ENCODE results near the gene ULK4.
"Not testable (repeated sequence)": the region's sequence is repeated elsewhere in the genome, so short reads cannot be mapped to it uniquely, and the experiment has no call there.

The ULK4 gene

DNA sequence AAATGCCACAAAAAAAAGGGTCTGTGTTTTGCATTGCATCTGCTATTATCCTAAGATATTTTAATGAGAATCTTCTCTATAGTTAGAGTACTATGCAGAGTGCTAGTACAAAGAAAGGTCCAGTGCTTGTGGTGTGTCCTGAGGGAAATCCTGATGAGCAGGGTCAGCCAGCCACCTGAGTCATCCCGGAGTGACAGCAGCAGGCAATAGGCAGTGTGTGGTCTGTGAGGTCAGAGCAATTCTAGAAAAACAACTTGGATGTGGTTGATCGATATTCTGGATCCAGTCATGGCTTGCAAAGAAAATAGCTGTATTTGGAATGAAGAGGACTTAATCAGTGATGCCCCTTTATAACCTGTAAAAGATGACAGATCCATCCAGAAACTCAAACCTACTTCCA is 643.4 kb downstream of the ULK4 start:
- DNase-seq (ENCODE audit: low read depth, low spot score) = peak; percentile 44

DNA sequence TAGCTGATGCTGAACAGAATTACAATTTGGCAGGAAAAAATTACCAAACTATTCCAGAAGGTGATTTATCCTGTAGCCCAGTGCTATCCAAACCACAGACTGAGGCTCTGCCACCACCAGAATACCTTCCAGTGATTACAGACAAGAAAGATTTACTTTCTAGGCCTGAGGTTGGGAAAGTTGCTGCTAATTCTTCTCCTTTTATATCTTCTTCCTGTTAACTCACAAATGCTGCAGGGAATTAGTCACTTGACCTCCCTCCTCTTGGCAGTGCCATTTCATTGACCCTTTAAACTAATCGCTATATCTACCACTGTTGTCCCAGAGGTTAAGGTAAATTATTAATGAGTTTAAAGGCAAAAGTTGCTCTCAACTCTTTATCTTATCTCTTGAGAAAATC is 644.2 kb downstream of the ULK4 start:
- peak; percentile 80 for DNase-seq (ENCODE audit: low read depth, low spot score)

DNA sequence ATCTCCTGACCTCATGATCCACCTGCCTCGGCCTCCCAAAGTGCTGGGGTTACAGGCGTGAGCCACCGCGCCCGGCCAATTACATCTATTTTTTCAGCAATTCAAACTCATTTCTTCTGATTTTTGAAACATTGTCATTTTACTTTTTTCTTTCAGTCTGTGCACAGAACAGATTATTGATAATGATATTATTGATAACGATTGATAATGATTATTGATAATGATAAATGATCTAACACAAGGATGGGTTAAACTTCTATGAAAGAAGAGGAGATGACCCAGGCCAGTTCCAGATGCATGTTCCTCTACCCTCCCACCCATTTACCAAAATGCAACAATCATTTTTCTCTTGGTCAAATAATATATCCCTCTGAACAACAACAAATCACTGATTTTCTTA is 644.6 kb downstream of the ULK4 start:
- no peak for DNase-seq (ENCODE audit: low read depth, low spot score)

DNA sequence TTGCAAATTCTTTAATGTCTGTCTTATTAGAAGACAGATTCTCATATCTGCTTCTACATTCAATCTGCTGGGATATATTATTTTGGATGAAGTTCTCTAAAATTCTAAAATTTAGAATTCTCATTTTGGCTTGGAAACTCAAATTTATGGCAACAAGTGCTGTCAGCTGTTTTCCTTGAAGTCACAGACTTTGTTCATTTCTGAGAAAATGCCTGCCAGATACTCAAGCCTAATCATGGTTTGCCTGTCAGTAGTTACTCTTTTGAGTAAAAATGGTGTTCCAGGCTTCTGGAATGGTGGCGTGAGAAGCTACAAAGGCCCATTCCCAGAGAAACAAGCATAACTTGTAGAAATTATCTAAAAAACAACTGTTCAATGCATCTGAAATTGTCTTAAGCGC is 646.8 kb downstream of the ULK4 start:
- DNase-seq (ENCODE audit: low read depth, low spot score) = no peak

DNA sequence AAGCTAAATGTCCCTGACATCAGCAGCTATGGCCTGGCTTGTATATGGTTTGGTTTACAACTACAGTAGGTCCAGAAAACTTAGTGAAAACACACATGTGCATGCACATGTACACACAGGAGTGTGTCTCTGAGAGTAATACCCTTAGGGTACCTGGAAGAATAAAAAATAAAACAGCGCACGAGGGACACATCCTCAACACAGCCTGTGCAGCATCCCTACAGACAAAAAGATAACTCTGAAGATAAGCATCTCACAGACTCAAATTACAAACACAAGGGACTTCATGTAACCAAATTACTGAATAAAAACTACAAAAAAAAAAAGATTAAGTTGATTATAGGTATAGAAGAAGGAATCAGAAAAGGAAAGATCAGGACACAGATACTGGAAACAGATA is 653.8 kb downstream of the ULK4 start:
- DNase-seq (ENCODE audit: low read depth, low spot score) = no peak

DNA sequence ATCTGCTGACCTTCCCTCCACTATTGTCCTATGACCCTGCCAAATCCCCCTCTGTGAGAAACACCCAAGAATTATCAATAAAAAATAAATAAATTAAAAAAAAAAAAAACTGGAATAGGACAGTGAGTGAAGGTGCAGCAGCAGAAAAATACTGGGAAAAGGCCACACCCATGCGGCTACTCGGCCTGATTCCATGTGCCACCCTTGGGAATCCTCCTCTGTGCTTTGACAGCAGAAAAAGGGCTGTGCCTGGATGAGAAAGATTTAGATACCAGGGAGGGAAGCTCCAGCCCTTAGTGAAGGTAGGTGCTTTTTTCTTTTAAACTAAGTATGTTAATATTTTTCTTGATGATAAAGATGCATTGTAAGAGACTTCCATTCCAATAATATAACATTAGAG is 654.8 kb downstream of the ULK4 start:
- DNase-seq (ENCODE audit: low read depth, low spot score) = no peak

DNA sequence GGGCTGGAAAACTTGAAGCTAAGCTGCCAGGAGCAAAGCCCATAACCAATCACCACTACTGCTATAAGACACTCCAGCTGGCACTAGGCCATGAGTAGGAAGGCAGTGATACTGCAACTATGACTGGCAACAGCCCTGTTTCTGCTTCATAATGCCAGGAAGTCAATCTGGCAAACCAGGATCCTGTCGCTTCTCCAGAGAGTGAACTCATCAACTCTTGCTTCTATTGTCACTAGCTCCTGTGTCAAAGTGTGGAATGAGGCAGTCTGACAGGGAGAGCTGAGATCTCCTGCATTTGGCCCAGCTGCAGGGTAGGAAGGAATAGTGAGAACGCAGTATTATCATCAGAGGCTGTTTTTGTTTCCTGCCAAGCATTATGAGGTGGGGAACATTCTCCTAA is 657.3 kb downstream of the ULK4 start:
- peak; percentile 28 for DNase-seq (ENCODE audit: low read depth, low spot score)

DNA sequence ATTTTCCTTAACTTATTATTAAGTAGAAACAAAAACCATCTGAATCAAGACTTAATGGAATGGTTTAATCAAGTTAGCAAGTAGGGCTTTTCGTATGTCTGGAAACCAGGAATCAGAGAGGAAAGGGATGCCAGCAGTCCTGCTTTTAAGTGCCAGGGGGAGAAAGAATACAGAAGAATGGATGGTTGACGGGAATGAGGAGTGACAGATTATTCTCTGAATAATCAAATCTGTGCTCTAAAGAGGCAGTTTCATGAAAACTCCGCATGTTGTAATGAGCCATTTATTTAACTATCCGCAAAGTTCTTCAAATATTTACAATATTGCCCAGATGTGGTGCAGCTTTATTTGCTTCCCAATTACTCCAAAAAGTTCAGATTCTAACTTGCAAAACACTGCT is 659.6 kb downstream of the ULK4 start:
- no peak for DNase-seq (ENCODE audit: low read depth, low spot score)

DNA sequence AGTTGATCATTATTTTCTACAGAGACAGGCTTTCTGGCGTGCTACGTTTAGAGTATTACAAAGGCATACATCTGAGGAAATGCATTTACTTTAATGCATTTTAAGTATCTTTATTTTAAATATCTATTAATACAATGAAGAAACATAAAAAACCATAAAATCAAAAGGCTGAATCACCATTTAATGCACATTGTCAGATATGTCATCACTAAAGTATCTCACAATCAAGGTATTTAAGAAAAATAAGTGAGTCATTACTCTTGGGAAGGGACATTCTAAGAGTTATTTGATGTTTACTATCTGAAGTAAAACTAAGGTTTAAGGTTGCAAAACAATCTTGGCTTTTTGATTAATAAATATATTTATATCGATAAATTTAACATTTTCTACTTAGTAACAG is 660.4 kb downstream of the ULK4 start:
- DNase-seq (ENCODE audit: low read depth, low spot score) = no peak

DNA sequence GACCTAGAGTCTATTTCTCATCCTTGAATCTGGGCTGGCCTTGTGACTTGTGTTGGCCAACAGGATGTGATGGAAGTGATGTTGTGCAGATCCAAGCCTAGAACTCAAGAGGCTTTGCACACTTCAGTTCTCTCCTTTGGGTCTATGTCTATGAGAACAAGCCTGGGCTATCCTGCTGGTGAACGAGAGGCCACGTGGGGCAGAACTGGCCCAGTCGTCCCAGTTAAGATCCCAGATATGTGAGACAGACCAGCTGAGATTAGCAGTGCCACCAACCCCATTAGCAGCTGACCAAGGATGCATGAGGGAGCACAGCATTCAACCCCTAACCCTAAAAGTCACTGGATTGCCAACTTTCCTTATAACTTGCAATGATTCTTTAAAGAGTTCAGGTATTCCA is 662.9 kb downstream of the ULK4 start:
- no peak for DNase-seq (ENCODE audit: low read depth, low spot score)

DNA sequence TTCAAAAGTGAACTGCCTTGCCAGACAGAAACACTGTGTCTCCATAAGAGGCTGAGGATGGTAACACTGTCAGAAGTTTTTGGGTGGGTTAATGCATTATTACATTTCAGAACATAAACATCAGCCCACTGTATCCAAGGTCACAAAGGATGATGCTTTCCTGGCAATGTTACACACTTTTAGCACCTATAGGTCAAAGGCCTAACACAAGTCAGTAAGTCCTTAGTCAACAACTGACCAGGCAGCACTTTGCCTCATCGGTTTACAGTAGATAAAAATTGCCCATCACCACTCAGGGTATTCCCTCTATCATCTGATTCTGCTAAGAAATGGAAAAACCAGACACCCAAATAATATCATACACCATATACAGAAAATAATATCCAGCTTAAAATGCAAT is 664.2 kb downstream of the ULK4 start:
- DNase-seq (ENCODE audit: low read depth, low spot score) = no peak

DNA sequence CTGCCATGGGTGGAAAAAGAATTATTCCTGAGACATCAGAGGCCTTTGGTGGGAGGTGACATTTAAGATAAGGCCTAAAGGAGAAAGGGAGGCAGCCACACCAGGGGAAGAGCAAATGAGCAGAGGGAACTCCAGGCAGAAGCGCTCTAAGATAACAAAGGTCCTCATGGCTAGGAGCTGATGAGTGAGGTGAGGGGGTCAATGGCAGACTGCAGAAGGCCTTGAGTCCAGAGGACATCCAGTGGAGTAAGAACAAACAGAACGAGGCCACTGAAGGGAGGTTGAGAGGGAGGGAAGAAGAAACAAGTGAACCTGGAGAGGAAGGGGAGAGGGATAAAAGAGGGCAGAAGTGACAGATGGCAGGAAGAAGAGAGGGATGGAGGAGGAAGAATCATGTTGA is 665.3 kb downstream of the ULK4 start:
- DNase-seq (ENCODE audit: low read depth, low spot score) = no peak

DNA sequence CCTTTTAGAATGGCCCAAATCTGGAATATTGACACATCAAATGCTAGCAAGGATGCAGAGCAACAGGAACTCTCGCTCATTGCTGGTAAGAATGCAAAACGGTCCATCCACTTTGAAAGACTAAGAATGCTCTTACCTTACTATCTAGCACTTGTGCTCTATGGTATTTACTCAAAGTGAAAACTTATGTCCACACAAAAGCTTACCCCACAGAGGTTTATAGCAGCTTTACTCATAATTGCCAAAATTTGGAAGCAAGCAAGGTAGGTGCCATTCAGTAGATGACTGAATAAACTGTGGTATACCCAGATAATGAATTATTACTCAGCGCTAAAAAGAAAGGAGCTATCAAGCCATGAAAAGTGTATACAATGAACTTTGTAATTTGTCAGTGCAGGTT is 666.2 kb downstream of the ULK4 start:
- DNase-seq (ENCODE audit: low read depth, low spot score) = no peak

DNA sequence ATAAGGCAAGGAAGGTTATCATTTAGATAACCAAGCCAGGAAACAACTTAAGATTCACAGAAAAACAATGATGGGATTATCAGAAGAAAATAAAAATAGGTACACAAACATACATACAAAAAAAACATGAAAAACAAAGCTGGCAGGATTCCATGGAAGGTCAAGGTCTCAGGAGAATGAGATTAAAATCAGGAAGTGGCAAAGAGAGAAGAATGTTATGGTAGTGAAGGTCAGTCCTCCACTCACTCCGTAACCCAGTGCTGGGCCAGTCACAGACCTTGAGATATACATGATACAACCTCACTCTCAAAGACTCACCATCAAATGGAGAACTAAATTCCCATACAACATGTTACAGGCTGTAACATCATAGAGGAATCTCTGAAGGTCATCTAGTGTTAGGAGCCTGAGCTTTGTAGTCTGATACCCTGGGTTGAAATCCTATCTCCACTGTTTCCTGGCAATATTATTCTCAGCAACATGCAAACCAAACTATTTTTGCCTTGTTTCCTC is 668.7 kb downstream of the ULK4 start:
- DNase-seq (ENCODE audit: low read depth, low spot score) = no peak

DNA sequence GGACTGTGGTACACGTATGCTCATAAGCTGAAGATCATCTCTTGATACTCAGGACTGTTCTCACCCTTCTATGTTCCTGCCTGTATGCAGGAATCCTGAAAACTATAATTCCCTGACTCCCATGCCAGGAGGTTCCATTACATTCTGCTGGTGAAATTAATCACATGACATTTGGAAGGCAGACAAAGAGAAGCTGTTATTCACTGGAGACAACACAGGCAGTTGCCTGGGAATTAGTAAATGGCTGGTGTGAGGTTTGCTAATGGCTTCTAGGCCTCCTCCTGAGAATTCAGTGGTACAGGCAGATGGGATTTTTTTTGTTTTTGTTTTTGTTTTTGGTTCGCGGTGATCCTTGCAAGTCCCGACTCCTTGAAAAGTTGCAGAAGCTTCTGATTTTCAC is 671.2 kb downstream of the ULK4 start:
- DNase-seq (ENCODE audit: low read depth, low spot score) = peak; percentile 10

DNA sequence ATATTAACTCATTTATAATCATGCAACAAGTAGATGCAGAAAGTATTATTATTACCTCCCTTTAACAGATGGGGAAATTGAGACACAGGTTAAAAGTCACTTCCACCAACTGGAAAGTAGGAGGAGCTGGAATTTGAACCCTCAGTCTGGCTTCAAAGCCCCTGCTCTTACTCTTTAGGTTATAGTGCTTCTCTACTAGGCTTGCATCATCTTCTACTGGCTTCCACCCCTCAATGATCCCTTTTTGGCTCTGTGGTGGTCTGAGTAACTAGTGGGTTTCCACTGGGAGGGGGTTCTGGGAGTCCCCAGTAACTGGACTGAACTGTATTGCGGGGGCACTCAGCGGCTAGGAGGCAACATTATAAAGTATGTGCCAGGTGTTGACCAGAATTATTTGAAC is 671.6 kb downstream of the ULK4 start:
- no peak for DNase-seq (ENCODE audit: low read depth, low spot score)

DNA sequence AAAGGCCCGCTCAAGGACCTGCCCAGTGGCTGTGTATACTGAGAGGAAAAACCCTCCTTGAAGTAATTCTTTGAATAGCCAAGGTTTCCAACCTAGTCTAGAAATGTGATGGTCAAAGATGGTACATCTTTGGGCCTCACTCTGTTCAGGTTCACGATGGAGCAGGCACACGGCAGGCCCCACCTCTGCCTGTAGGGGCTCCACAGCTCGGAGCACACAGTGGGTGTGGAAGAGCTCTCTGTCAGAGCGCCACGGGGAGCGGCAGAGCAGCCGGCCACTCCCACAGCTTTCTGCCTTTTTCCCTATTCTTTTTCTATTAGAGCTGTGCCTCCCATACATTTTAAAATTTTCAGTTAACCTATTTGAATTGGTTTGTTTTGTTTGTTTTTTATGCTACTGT is 673.1 kb downstream of the ULK4 start:
- DNase-seq (ENCODE audit: low read depth, low spot score) = no peak

DNA sequence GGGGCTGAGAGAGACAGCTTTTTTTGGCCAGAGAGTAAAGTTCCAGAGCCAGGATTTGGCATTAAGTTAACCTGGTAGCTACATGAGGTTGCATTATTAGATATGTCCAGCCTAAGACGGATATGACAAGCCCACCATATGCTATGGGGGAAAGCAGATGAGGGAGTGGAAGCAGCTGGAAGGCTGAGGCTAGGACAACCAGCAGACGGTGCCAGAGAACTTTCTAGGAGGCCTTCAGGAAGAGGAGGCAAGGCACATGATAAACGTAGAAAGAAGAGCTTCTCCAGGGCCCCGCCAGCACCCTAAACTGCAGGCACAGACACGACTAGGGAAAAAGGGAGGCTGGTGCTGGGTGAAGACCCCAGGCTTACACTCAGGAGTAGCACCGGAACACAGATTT is 675.6 kb downstream of the ULK4 start:
- DNase-seq (ENCODE audit: low read depth, low spot score) = no peak

DNA sequence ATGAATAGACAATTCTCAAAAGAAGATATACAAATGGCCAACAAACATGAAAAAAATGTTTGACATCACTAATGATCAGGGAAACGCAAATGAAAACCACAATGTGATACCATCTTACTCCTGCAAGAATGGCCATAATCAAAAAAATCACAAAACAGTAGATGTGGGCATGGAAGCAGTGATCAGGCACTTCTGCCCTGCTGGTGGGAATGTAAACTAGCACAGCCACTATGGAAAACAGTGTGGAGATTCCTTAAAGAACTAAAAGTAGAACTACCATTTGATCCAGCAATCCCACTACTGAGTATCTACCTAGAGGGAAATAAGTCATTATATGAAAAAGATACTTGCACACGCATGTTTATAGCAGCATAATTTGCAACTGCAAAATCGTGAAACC is 677.0 kb downstream of the ULK4 start:
- DNase-seq (ENCODE audit: low read depth, low spot score) = not testable (repeated sequence)

DNA sequence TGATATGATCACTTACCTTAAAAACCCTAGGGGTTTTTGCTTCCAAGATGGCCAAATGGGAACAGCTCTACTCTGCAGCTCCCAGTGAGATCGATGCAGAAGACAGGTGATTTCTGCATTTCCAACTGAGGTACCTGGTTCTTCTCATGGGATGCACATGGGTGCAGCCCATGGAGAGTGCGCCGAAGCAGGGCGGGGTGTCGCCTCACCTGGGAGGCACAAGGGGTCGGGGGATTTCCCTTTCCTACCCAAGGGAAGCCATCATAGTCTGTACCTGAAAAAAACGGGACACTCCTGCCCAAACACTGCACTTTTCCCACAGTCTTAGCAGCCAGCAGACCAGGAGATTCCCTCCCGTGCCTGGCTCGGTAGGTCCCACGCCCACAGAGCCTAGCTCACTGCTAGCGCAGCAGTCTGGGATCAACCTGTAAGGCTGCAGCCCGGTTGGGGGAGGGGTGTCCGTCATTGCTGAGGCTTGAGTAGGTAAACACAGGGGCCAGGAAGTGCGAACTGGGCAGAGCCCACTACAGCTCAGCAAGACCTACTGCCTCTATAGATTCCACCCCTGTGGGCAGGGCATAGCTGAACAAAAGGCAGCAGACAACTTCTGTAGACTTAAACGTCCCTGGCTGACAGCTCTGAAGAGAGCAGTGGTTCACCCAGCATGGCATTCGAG is 684.0 kb downstream of the ULK4 start:
- no peak for DNase-seq (ENCODE audit: low read depth, low spot score)

DNA sequence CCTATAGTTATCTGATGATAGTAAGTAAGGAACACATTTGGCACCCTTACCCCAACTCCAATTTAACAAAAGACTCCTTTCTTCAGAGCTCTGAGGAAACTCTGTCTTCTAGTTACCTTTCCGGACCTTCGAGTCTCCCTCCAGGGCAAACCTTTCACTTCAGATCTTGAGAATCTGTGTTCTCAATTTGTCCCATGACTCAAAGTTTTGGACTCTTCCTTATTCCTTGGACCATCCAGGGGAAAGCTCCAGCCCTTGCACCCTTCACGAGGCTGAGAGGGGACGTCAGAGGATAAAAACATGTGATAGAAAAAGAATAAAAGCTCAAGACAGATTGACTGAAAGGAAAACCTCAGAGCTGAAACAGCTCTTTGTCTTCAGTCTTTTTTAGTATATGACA is 685.7 kb downstream of the ULK4 start:
- no peak for DNase-seq (ENCODE audit: low read depth, low spot score)

DNA sequence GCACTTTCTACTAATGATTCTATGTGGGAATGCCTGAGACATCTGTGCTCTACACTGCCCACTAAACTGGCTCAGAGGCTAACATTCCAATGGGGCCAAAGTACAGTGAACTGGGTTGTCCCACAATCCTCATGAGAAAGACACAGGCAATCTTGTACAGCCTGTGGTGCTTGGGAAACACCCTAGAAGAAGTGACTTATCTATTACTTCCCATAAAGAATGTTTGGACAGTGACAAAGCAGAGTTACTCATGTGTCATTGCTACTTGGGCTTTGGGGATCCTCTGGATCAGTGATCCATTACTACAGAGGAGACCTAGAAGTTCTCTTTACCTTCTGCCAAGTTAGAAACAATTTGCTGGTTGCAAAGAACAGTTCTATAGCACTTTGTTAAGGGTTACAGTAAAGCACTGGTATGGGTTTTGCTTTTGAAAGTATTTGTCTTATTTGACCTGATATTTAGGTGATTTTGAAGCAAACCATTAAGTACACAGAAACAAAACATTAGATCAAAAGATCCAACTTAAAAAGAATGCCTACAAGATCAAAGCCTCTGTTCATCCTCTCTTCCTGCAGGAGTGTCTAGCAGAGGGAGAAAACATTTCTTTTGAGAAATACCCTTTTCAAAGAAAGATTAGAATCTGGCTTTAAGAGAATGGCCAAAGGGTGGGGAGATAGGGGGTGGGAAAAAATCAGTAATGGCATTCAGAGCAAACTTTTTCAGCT is 686.8 kb downstream of the ULK4 start:
- DNase-seq (ENCODE audit: low read depth, low spot score) = peak; percentile 20

DNA sequence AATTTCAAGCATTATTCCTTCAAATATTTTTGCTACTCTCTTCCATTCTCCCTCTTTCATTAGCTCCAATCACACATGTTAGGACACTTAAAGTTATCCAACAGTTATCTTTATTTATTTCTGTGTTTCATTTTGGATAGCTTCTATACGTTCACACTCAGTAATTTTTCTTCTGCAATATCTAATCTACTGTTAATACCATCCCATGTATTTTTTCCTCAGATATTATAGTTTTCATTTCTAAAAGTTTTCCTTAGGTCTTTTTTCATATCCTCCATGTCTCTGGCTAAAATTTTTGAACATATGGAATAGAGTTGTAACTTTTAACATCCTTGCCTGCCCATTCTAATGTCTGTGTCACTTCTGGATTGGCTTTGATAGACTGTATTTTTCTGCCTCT is 689.2 kb downstream of the ULK4 start:
- no peak for DNase-seq (ENCODE audit: low read depth, low spot score)

Data from astrocyte of the hippocampus (primary cell).